HG02623 (cell line): ENCODE data around the gene PRR23A.

Source experiments
- ATAC-seq: cut with Tn5 transposase; IDR thresholded peaks from one replicate; pipeline ENCODE4 v1.9.1; 2021; ENCODE audit warnings: moderate library complexity; ENCODE audit not compliant: unreplicated experiment

PRR23A gene

GRCh38 chr3:138974462-138974861 lies 31.6 kb downstream of the PRR23A start:
- no peak for ATAC-seq

DNA sequence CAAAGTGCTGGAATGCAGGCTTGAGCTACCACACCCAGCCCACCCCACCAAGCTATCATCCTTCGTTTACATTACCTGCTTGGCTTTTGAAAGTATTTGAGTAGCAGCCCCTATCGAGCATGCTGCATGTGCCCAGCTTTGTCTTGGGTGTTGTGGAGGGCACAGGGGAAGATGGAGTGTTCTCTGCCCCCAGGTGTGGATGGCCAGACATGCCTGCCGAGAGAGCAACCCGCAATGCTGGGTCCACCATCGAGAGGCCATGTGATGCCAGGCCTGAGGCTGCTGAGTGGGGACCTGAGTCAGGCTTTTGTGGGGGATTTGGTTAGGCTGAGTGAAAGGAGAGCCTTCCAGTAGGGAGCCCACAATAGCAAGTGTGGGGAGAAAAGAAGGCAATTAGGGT lies 33.1 kb downstream of the PRR23A start:
- ATAC-seq = no peak

GRCh38 chr3:138971766-138972320 lies 34.2 kb downstream of the PRR23A start:
- no peak for ATAC-seq

DNA sequence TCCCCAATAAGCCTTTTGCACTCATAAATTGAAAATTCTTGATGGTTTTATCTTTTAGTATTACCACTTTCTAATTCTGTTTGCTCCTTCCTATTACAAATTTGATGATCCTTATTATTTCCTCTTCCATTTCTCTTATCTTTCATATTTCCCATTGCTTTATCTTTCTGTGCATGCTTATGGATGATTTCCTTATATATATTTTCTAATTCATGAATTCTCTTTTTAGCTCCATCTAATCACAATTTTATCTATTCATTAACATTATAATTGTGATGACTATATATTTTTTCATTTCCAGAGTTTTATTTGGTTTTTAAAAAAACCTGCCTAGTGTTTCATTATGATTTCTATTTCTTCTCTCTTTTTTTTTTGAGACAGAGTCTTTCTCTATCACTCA lies 41.1 kb downstream of the PRR23A start:
- no peak for ATAC-seq

DNA sequence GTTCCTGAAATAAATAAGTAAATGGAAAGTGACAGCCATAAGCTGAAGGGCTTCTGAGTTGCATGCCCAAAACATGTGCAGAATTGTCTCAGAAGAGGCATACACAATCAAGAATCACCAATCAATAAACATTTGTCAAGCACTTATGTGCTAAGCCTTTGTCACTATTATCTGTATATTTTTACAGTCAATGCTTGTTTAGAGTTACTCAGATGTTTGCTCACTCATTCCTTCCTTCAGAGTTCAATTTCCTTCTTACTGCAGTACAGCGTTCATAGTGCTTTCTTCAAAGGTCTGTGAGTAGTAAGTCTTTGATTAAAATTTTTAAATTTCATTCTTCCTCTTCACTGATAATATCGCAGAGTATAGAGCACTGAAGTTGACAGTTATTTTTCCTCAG lies 41.8 kb downstream of the PRR23A start:
- ATAC-seq = no peak

GRCh38 chr3:138962854-138963560 lies 43.1 kb downstream of the PRR23A start:
- ATAC-seq = no peak

DNA sequence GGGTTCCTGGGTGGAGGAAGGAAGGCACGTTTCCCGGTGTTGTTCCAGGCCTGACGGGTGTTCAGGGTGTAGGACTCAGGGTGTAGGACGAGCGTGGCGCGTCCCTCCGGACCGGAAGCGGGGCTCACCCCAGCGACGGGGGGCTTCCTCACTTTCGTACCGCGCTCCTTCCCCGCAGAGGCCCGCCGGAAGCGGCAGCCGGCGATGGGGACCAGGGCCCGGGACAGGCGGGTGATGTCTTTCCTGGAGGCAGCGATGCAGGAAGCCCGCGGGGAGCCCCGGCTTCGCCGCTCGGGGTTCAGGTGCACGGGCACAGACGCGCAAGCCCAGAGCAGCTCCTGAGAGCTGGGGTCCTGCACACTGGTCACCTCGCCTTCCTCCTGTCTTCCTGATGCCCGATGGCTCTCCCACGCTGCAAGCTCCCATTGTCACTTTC lies 45.6 kb downstream of the PRR23A start:
- no peak for ATAC-seq
